Smooth muscle cell of trachea (primary cell): ENCODE measurements around the gene DEFB131A. TPM values are rescaled to one million over a fixed set of nuclear protein-coding genes. Genes with fewer than 3 reads are reported as not detected.

Experiments
- total RNA-seq: library from RNA; depleted of rRNA; stranded (reverse); fragments of >200 nt; gene quantifications from 2 replicates; pipeline ENCODE4 v1.2.1, GENCODE V29; 2014

The DEFB131A gene, protein sequence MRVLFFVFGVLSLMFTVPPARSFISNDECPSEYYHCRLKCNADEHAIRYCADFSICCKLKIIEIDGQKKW
- not detected in 2 replicates for total RNA-seq

DNA sequence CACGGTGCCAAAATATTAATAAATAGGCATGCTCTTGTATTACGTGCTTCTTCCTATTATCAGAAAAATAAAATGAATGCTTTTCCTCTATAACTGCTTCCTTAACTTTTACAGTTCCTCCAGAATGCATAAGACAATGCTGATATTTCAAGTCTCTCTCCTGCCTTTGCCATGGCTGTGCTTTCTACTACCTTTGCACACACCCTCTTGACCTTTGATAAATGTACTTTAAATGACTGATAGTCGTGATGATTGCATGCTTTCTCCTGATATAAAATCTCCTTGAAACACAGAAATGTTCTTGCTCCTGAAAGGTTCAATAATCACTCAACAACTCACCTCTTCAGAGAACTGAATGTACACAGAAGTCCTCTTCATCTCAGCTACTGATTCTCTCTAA lies at the start of gene DEFB131A:
TSS of gene DEFB131A (plus strand) at position 301 of the 400 bp plus-strand sequence. CDS start 120 bp downstream, outside the sequence.

Other genes with a start within 250 kb of the DEFB131A start
- gene USP17L10, start 233.8 kb upstream of the DEFB131A start, total RNA-seq, result not detected in 2 replicates
- not detected in 2 replicates for gene USP17L11, start 229.0 kb upstream of the DEFB131A start, total RNA-seq
- not detected in 2 replicates for gene USP17L12, start 224.3 kb upstream of the DEFB131A start, total RNA-seq
- gene USP17L13, start 219.5 kb upstream of the DEFB131A start, total RNA-seq, result not detected in 2 replicates
- not detected in 2 replicates for gene USP17L15, start 210.0 kb upstream of the DEFB131A start, total RNA-seq
- not detected in 2 replicates for gene USP17L17, start 200.5 kb upstream of the DEFB131A start, total RNA-seq
- gene USP17L18, start 195.8 kb upstream of the DEFB131A start, total RNA-seq, result not detected in 2 replicates
- not detected in 2 replicates for gene USP17L19, start 191.0 kb upstream of the DEFB131A start, total RNA-seq
- gene USP17L20, start 186.3 kb upstream of the DEFB131A start, total RNA-seq, result not detected in 2 replicates
- not detected in 2 replicates for gene USP17L21, start 181.5 kb upstream of the DEFB131A start, total RNA-seq
- not detected in 2 replicates for gene USP17L22, start 176.8 kb upstream of the DEFB131A start, total RNA-seq
- gene USP17L24, start 119.2 kb upstream of the DEFB131A start, total RNA-seq, result not detected in 2 replicates
- gene USP17L25, start 114.5 kb upstream of the DEFB131A start, total RNA-seq, result not detected in 2 replicates
- not detected in 2 replicates for gene USP17L26, start 109.8 kb upstream of the DEFB131A start, total RNA-seq
- not detected in 2 replicates for gene USP17L5, start 105.0 kb upstream of the DEFB131A start, total RNA-seq
- not detected in 2 replicates for gene USP17L27, start 100.3 kb upstream of the DEFB131A start, total RNA-seq
- not detected in 2 replicates for gene USP17L28, start 95.5 kb upstream of the DEFB131A start, total RNA-seq
- not detected in 2 replicates for gene USP17L29, start 90.8 kb upstream of the DEFB131A start, total RNA-seq
- gene USP17L30, start 81.3 kb upstream of the DEFB131A start, total RNA-seq, result not detected in 2 replicates